Pancreas (tissue), 10 donors: ENCODE data around the gene TMEM263. TPM values are rescaled to one million over a fixed set of nuclear protein-coding genes. Genes with fewer than 3 reads are reported as not detected.
A peak's percentile ranks its signal among the peaks of the same experiment; 100 is the strongest.

Source experiments
- ATAC-seq, 4 donors: fragments of 200-7000 bp; cut with Tn5 transposase; one replicate each; pipeline versions ENCODE4 v1.8.0 to v1.9.1; 2020; ENCODE audit warnings: mild to moderate bottlenecking in 4 of 4, moderate library complexity in 4 of 4
- DNase-seq, 6 donors: peaks; one replicate each; pipeline ENCODE4 v3.0.0-alpha.2; 2020
- FAIRE-seq: peaks from 2 replicates; lab custom pipeline; 2012; peaks lifted over from hg19 to GRCh38; lab: Jason Lieb, UNC
- H3K27ac ChIP-seq, 4 donors: fragments of 200-600 bp; sonication (generic); 1 replicate in 3 of 4; 2 replicates in 1 of 4; pipeline versions ENCODE4 v1.5.0 to v1.8.0; 2020
- H3K27me3 ChIP-seq, 4 donors: fragments of 200-600 bp; one replicate each; pipeline ENCODE4 v1.8.0; 2021
- H3K36me3 ChIP-seq, 3 donors: fragments of 200-600 bp; sonication (generic) in 1 of 3; one replicate each; pipeline versions ENCODE4 v1.5.0 to v1.8.0; 2020 to 2021
- H3K4me1 ChIP-seq, 3 donors: fragments of 200-600 bp; one replicate each; pipeline ENCODE4 v1.8.0; 2021
- H3K4me3 ChIP-seq, 4 donors: fragments of 200-600 bp; sonication (generic) in 2 of 4; one replicate each; pipeline versions ENCODE4 v1.5.0 to v1.8.0; 2020 to 2021
- H3K9me3 ChIP-seq, 4 donors: fragments of 200-600 bp; one replicate each; pipeline ENCODE4 v1.8.0; 2021
- CTCF ChIP-seq, 4 donors: fragments of 200-600 bp; sonication (generic) in 3 of 4; IDR thresholded peaks; one replicate each; pipeline versions ENCODE4 v1.5.0 to v1.8.0; 2021; ENCODE audit warnings: antibody characterized with exemption in 4 of 4
- WGBS, 2 donors: extraction: QIAGEN DNeasy Blood & Tissue Kit; methylation state at CpG; one replicate each; pipeline ENCODE4 v1.1.7; 2013; 5-methylcytosine and 5-hydroxymethylcytosine counted together
- intact Hi-C, 3 donors: fragments of 100-400 bp; cut with DNase I; formaldehyde crosslinking; loops; one replicate each; pipeline versions ENCODE4 v1.11.1 to v1.14.2; 2022
- polyA plus RNA-seq, 2 donors: library from polyadenylated mRNA; stranded (reverse); fragments of 200-250 nt; gene quantifications; one replicate each; pipeline ENCODE4 v1.2.3, GENCODE V29; 2013
- total RNA-seq, 6 donors: library from RNA; stranded (reverse); fragmentation: NEBNext Ultra II Directional in 4 of 6; extraction: Animal tissue kit (Norgen Biotek cat#: 25700) in 4 of 6; gene quantifications; one replicate each; pipeline versions ENCODE4 v1.2.1 to v1.2.4, GENCODE V29; 2021 to 2023
- donor health status: healthy with polysubstance abuse.
- donor health status: DM: no; HTN: no; CAD: no; lungs with moderate emphysema.
- donor health status: DM: no; HTN: no; CAD: no.
- donor health status: control.
- donor health status: control.
- donor health status: Bipolar disorder and iron deficiency.
- donor health status: DM: yes; HTN: yes; CAD: no.
- donor health status: DM: no; HTN: no; CAD: no.
- donor health status: DM: no; HTN: no; CAD: no.
- donor health status: DM: yes; HTN: yes; CAD: no.

TMEM263 gene
- total and polyA plus RNA-seq, 8 donors, result 12.7 to 34.5 (median 23.4) TPM

GRCh38 chr12:106947461-106947860, 8.2 kb upstream of the TMEM263 start:
- Histone ChIP-seq H3K27me3 (no peaks in the 10 kb centered on the region), H3K27ac (no peak overlapping the region), H3K4me3 (no peak overlapping the region), H3K36me3 (no peaks in the 10 kb centered on the region), H3K4me1 (no peaks in the 10 kb centered on the region), H3K9me3 (no peaks in the 10 kb centered on the region)
- ATAC-seq (no peak), FAIRE-seq (no peak), DNase-seq (no peak)
- intact Hi-C loops, result no loop called here
- TF ChIP-seq CTCF (IDR thresholded peaks at IDR 0.05), result no peak

- FAIRE-seq (no peak), ATAC-seq (no peak), DNase-seq (no peak)
- TF ChIP-seq CTCF (IDR thresholded peaks at IDR 0.05), result no peak
- Histone ChIP-seq H3K4me1 (peaks cover 0 to 6% (median 0%) of the 10 kb centered on the region in 3 donors), H3K27ac (no peak overlapping the region), H3K4me3 (no peak overlapping the region), H3K27me3 (no peaks in the 10 kb centered on the region), H3K9me3 (no peaks in the 10 kb centered on the region), H3K36me3 (no peaks in the 10 kb centered on the region)
- intact Hi-C loops, result no loop called here
- WGBS, 2 donors, result 97 to 99% methylated on average over 5 of the region's 5 CpGs
These were observed 5.1 kb upstream of the TMEM263 start for GRCh38 chr12:106950591-106950990.

GRCh38 chr12:106953352-106954250, 2.1 kb upstream of the TMEM263 start:
- intact Hi-C loops, result no loop called here
- Histone ChIP-seq H3K36me3 (no peaks in the 10 kb centered on the region), H3K9me3 (no peaks in the 10 kb centered on the region), H3K4me1 (peaks cover 0 to 15% (median 13%) of the 10 kb centered on the region in 3 donors), H3K27ac (no peak overlapping the region), H3K27me3 (no peaks in the 10 kb centered on the region), H3K4me3 (no peak overlapping the region)
- no peak for TF ChIP-seq CTCF (IDR thresholded peaks at IDR 0.05)
- FAIRE-seq (no peak), ATAC-seq (no peak), DNase-seq (no peak)
- WGBS, 2 donors, result 77 to 82% methylated on average over 12 of the region's 12 CpGs

GRCh38 chr12:106954462-106955376, 988 bp upstream of the TMEM263 start:
- H3K4me1 ChIP-seq, result peaks cover 0 to 22% (median 19%) of the 10 kb centered on the region in 3 donors
- FAIRE-seq (no peak), ATAC-seq (peak in 3 of 4 donors; percentile 1 to 7 (median 2)), DNase-seq (peak; percentile 36 to 83 (median 48))
- no peaks in the 10 kb centered on the region for H3K9me3 ChIP-seq
- peak overlapping the region; percentile 75 to 95 (median 93) for H3K4me3 ChIP-seq
- peak overlapping the region; percentile 89 to 99 (median 96) for H3K27ac ChIP-seq
- H3K27me3 ChIP-seq, result no peaks in the 10 kb centered on the region
- WGBS, 2 donors, result 35 to 38% methylated on average over 36 of the region's 36 CpGs
- no peak for TF ChIP-seq CTCF (IDR thresholded peaks at IDR 0.05)
- H3K36me3 ChIP-seq, result no peaks in the 10 kb centered on the region
- intact Hi-C loops, result no loop called here
